K562 (cell line): ENCODE measurements around the gene DOP1A. TPM values are rescaled to one million over a fixed set of nuclear protein-coding genes. Genes with fewer than 3 reads are reported as not detected.
A peak's percentile ranks its signal among the peaks of the same experiment; 100 is the strongest.

Source experiments
- ATAC-seq: fragments of 200-7000 bp; cut with Tn5 transposase; 3 replicates; pipeline ENCODE4 v1.9.1; 2020; ENCODE audit warnings: moderate library complexity
- BruUV-seq: library from RNA; stranded (reverse); fragments of 400-500 nt; replicated peaks from 2 replicates; lab custom pipeline; 2021; lab: Mats Ljungman, UMichigan
- CTCF ChIA-PET: fragments of 300-600 bp; formaldehyde crosslinking; extraction: SDS; loops from one replicate; lab custom pipeline; 2021; ENCODE audit warnings: low intra/inter-chr PET ratio; lab: Yijun Ruan, JAX
- POLR2A ChIA-PET: fragments of 300-600, 350-650 bp; sonication (Branson Sonifier 250); formaldehyde crosslinking; extraction: SDS; loops from one replicate; lab custom pipeline; 2021; ENCODE audit warnings: antibody characterized with exemption, inconsistent platforms; lab: Yijun Ruan, JAX
- DNase-seq, 4 experiments: peaks; one replicate each; pipeline versions ENCODE4 v3.0.0 to v3.0.0-alpha.2; 2011 to 2018; ENCODE audit warnings: low spot score in 3 of 4, mixed read lengths in 3 of 4; ENCODE audit errors: extremely low read depth in 1 of 4
- FAIRE-seq: peaks from 2 replicates; lab custom pipeline; 2011; peaks lifted over from hg19 to GRCh38; lab: Jason Lieb, UNC
- H2AFZ ChIP-seq: 2 replicates; pipeline ENCODE4 v1.6.0; 2011; ENCODE audit warnings: low read depth, low read length, control low read depth, inconsistent platforms
- H3K27ac ChIP-seq: fragments of 200-600 bp; 3 replicates; pipeline ENCODE4 v1.8.0; 2011; ENCODE audit warnings: low read depth, mild to moderate bottlenecking, control low read depth, inconsistent platforms, low read length, moderate library complexity, mixed read lengths; ENCODE audit errors: extremely low read depth
- H3K27me3 ChIP-seq, 2 experiments: fragments of 300-600 bp in 1 of 2; 2 replicates in 1 of 2; 3 replicates in 1 of 2; pipeline versions ENCODE4 v1.6.0 to v1.8.0; 2011; ENCODE audit warnings: inconsistent platforms in 2 of 2, low read length in 2 of 2, mild to moderate bottlenecking in 1 of 2, mixed read lengths in 1 of 2, moderate library complexity in 1 of 2; ENCODE audit not compliant: control insufficient read depth in 2 of 2, insufficient read depth in 2 of 2
- H3K36me3 ChIP-seq: fragments of 300-600 bp; 3 replicates; pipeline ENCODE4 v1.8.0; 2011; ENCODE audit warnings: mild to moderate bottlenecking, low read length, inconsistent platforms; ENCODE audit not compliant: control insufficient read depth, insufficient read depth
- H3K4me1 ChIP-seq, 2 experiments: fragments of 200-600 bp in 1 of 2; replicated peaks in 1 of 2; 2 replicates in 1 of 2; 3 replicates in 1 of 2; pipeline versions ENCODE4 v1.5.1 to v1.8.0; 2011; ENCODE audit warnings: inconsistent platforms in 2 of 2, low read length in 2 of 2, mild to moderate bottlenecking in 1 of 2, mixed read lengths in 1 of 2, moderate library complexity in 1 of 2; ENCODE audit not compliant: control insufficient read depth in 2 of 2, insufficient read depth in 2 of 2
- H3K4me2 ChIP-seq: 2 replicates; pipeline ENCODE4 v1.6.1; 2011; ENCODE audit warnings: low read length, control low read depth, inconsistent platforms, mixed read lengths; ENCODE audit not compliant: insufficient read depth
- H3K4me3 ChIP-seq: fragments of 200-600 bp; sonication (generic), shearing (Covaris generic); 2 replicates; pipeline ENCODE4 v1.5.1; 2016; ENCODE audit warnings: control low read depth, inconsistent platforms
- H3K79me2 ChIP-seq: fragments of 200-600 bp; 3 replicates; pipeline ENCODE4 v1.8.0; 2011; ENCODE audit warnings: low read length, inconsistent platforms; ENCODE audit not compliant: control insufficient read depth, insufficient read depth
- H3K9ac ChIP-seq, 2 experiments: 2 replicates each; pipeline versions ENCODE4 v1.6.0 to v1.6.1; 2011; ENCODE audit warnings: low read depth in 2 of 2, low read length in 2 of 2, control low read depth in 1 of 2, inconsistent platforms in 1 of 2, mild to moderate bottlenecking in 1 of 2, mixed read lengths in 1 of 2; ENCODE audit not compliant: insufficient read depth in 1 of 2
- H3K9me1 ChIP-seq: one replicate; pipeline ENCODE4 v1.6.0; 2011; ENCODE audit warnings: inconsistent platforms, mild to moderate bottlenecking, low read length, moderate library complexity; ENCODE audit not compliant: control insufficient read depth, insufficient read depth
- H3K9me3 ChIP-seq: replicated peaks from 2 replicates; pipeline ENCODE4 v1.5.1; 2011; ENCODE audit warnings: low read depth, low read length, inconsistent platforms; ENCODE audit not compliant: control insufficient read depth, insufficient read depth
- H4K20me1 ChIP-seq: replicated peaks from 2 replicates; pipeline ENCODE4 v1.6.1; 2011; ENCODE audit warnings: low read length, inconsistent platforms, mixed read lengths; ENCODE audit not compliant: control insufficient read depth, insufficient read depth
- ATF7 ChIP-seq: fragments of 450-650 bp; IDR thresholded peaks from 2 replicates; pipeline ENCODE4 v1.7.1; 2014; ENCODE audit warnings: mild to moderate bottlenecking, moderate library complexity
- E2F4 ChIP-seq: sonication (generic); formaldehyde crosslinking; IDR thresholded peaks from 2 replicates; pipeline ENCODE4 v1.8.0; 2022; ENCODE audit warnings: mild to moderate bottlenecking, low read depth, missing genetic modification reagents
- MAZ ChIP-seq, 2 experiments: fragments of 450-650 bp in 1 of 2; sonication (generic) in 1 of 2; formaldehyde crosslinking; IDR thresholded peaks in 1 of 2; conservative IDR thresholded peaks in 1 of 2; 2 replicates each; pipeline versions ENCODE4 v1.4.0 to v1.5.0; 2020; ENCODE audit warnings: mild to moderate bottlenecking in 1 of 2, missing genetic modification reagents in 1 of 2
- MBD2 ChIP-seq: sonication (generic); IDR thresholded peaks from 2 replicates; pipeline ENCODE4 v1.6.1; 2016; ENCODE audit warnings: low read depth, borderline replicate concordance
- MNT ChIP-seq, 2 experiments: fragments of 450-650 bp; conservative IDR thresholded peaks; 2 replicates each; pipeline ENCODE4 v1.6.1; 2017; ENCODE audit warnings: mild to moderate bottlenecking in 2 of 2, moderate library complexity in 2 of 2
- PHB2 ChIP-seq: fragments of 450-650 bp; IDR thresholded peaks from 2 replicates; pipeline ENCODE4 v1.6.1; 2017; ENCODE audit warnings: low read depth
- RCOR1 ChIP-seq, 2 experiments: IDR thresholded peaks; 2 replicates each; pipeline ENCODE4 v1.6.1; 2012; ENCODE audit warnings: low read depth in 2 of 2, low read length in 2 of 2, borderline replicate concordance in 1 of 2, improper control_type of control experiment in 1 of 2
- STAG1 ChIP-seq: sonication (generic); formaldehyde crosslinking; IDR thresholded peaks from 2 replicates; pipeline ENCODE4 v1.5.0; 2020; ENCODE audit warnings: missing genetic modification reagents, borderline replicate concordance
- YY1 ChIP-seq, 3 experiments: IDR thresholded peaks; 2 replicates each; pipeline ENCODE4 v1.6.1; 2011; ENCODE audit warnings: low read length in 2 of 3, mild to moderate bottlenecking in 2 of 3, moderate library complexity in 2 of 3, borderline replicate concordance in 1 of 3, control low read depth in 1 of 3, low read depth in 1 of 3; ENCODE audit not compliant: insufficient read depth in 3 of 3, insufficient replicate concordance in 2 of 3, control insufficient read depth in 1 of 3, insufficient read length in 1 of 3; ENCODE audit errors: extremely low read depth in 1 of 3
- ZNF217 ChIP-seq: sonication (generic); formaldehyde crosslinking; IDR thresholded peaks from 2 replicates; pipeline ENCODE4 v1.8.0; 2022; ENCODE audit warnings: mild to moderate bottlenecking, missing genetic modification reagents
- ZNF592 ChIP-seq: fragments of 450-650 bp; IDR thresholded peaks from 2 replicates; pipeline ENCODE4 v1.6.1; 2017; ENCODE audit warnings: antibody characterized with exemption, mild to moderate bottlenecking
- WGBS: fragments of 100-300 bp; shearing (Covaris generic); methylation state at CpG from one replicate; pipeline ENCODE4 v1.1.6; 2016; ENCODE audit warnings: low coverage, mixed read lengths; ENCODE audit not compliant: insufficient coverage; ENCODE audit errors: missing lambda C conversion rate; 5-methylcytosine and 5-hydroxymethylcytosine counted together
- in situ Hi-C: fragments of 300-500 bp; cut with MboI; formaldehyde crosslinking; loops from 4 replicates; pipeline ENCODE4 v1.15.0; 2018; ENCODE audit warnings: inconsistent platforms, mixed read lengths
- intact Hi-C: fragments of 100-400 bp; cut with micrococcal nuclease; formaldehyde crosslinking; loops from 2 replicates; pipeline ENCODE4 v1.14.2; 2022
- polyA plus RNA-seq, 8 experiments: library from polyadenylated mRNA; depleted of rRNA in 4 of 8; stranded (reverse) in 5 of 8; unstranded in 3 of 8; fragments of >200 nt; fragmentation: Nextera tagmentation in 2 of 8; fragmentation: Illumina TruSeq in 1 of 8; extraction: Ambion mirVana in 2 of 8; extraction: Trizol in 1 of 8; gene quantifications; 2 replicates each; pipeline versions ENCODE4 v1.2.1 to v1.2.3, GENCODE V29; 2011 to 2014; ENCODE audit warnings: inconsistent platforms in 1 of 8, missing spikeins in 1 of 8
- total RNA-seq, 7 experiments: library from RNA; depleted of rRNA in 6 of 7; stranded (reverse); fragments of >200 nt in 6 of 7; fragmentation: Illumina TruSeq in 2 of 7; extraction: Trizol in 2 of 7; gene quantifications; 2 replicates each; pipeline versions ENCODE4 v1.2.1 to v1.2.3, GENCODE V29; 2011 to 2021; ENCODE audit warnings: low replicate concordance in 1 of 7

Gene DOP1A
- total and polyA plus RNA-seq, 9 of the 15 experiments (the other 6 are each of a cell fraction or from before 2014, with no cell fraction given): 0.75 to 10.5 (median 4.4) TPM

GRCh38 chr6:83215131-83216047, 147.9 kb downstream of the DOP1A start:
- no peaks in the 10 kb centered on the region for H3K27me3 ChIP-seq
- 30% methylated on average over 7 of the region's 7 CpGs for WGBS
- H3K4me3 ChIP-seq: no peak overlapping the region
- H3K4me2 ChIP-seq: no peak overlapping the region
- BruUV-seq: no TSS peak
- FAIRE-seq (peak; percentile 96), DNase-seq (peak; percentile 41 to 77 (median 44)), ATAC-seq (peak; percentile 99)
- intact Hi-C loops: loop anchor here (1.0 to 10.0 kb wide), 2 partner anchors 148 to 941 kb away; partner anchors contain the start of gene DOP1A
- in situ Hi-C loops: no loop called here
- no peaks in the 10 kb centered on the region for H3K9me1 ChIP-seq
- H3K79me2 ChIP-seq: no peaks in the 10 kb centered on the region
- H3K9ac ChIP-seq: no peak overlapping the region
- CTCF ChIA-PET: interaction anchor here (0.5 to 2.0 kb wide), 3 partner anchors 147 to 968 kb away, joined by 3 to 37 read pairs (median 4); partner anchors contain the start of genes DOP1A and IBTK
- POLR2A ChIA-PET: interaction anchor here (0.6 kb wide), 1 partner anchor 50 kb away, joined by 3 read pairs; no protein-coding TSS in a partner anchor
- H3K4me1 ChIP-seq: no peaks in the 10 kb centered on the region
- H3K27ac ChIP-seq: no peak overlapping the region
- H4K20me1 ChIP-seq: no peaks in the 10 kb centered on the region
- no peaks in the 10 kb centered on the region for H3K36me3 ChIP-seq
- H2AFZ ChIP-seq: peak overlapping the region; percentile 71; the same call in 1 of the 2 replicates
- H3K9me3 ChIP-seq: no peaks in the 10 kb centered on the region
- TF ChIP-seq MAZ (CRISPR knock-in tag; conservative IDR thresholded peaks at IDR 0.05 in 1 of 2, IDR thresholded peaks at IDR 0.05 in 1 of 2) (peak in 1 of 2 experiments; percentile 55; a peak in 1 of 4 replicates), ATF7 (no peak), MBD2 (no peak), PHB2 (no peak), ZNF592 (no peak), ZNF217 (CRISPR knock-in tag) (no peak), YY1 (IDR thresholded peaks at IDR 0.05; ENCODE audit: borderline replicate concordance in 1 of 3, control insufficient read depth in 1 of 3, extremely low read depth in 1 of 3, insufficient read depth in 3 of 3, insufficient read length in 1 of 3, insufficient replicate concordance in 2 of 3, low read depth in 1 of 3, low read length in 2 of 3) (peak in 1 of 3 experiments; percentile 20), RCOR1 (IDR thresholded peaks at IDR 0.05; ENCODE audit: borderline replicate concordance in 1 of 2, low read depth in 2 of 2, low read length in 2 of 2) (0 out of 4 replicates have a peak, but pooled peaks of 1 of the 2 experiments have one; percentile 25), MNT (conservative IDR thresholded peaks at IDR 0.05) (0 out of 4 replicates have a peak, but pooled peaks of 1 of the 2 experiments have one; percentile 19), E2F4 (CRISPR knock-in tag) (no peak), STAG1 (CRISPR knock-in tag) (peak; percentile 59; the same call in 1 of the 2 replicates)
